Glomerular visceral epithelial cell (primary cell): ENCODE measurements around the gene PACSIN1.

Experiments used
- DNase-seq: peaks from one replicate; pipeline ENCODE4 v3.0.0-alpha.2; 2016; ENCODE audit errors: extremely low spot score

Gene PACSIN1

GRCh38 chr6:34562350-34562749 lies 96.5 kb downstream of the PACSIN1 start:
- DNase-seq = no peak

- no peak for DNase-seq
Measured at GRCh38 chr6:34562861-34563512, 97.1 kb downstream of the PACSIN1 start.

GRCh38 chr6:34563513-34563870 lies 97.6 kb downstream of the PACSIN1 start:
- no peak for DNase-seq

GRCh38 chr6:34564181-34564580 lies 98.3 kb downstream of the PACSIN1 start:
- DNase-seq = no peak

GRCh38 chr6:34565722-34566137 lies 99.9 kb downstream of the PACSIN1 start:
- DNase-seq = no peak

GRCh38 chr6:34566830-34567546 lies 101.1 kb downstream of the PACSIN1 start:
- DNase-seq = no peak

- DNase-seq = no peak
Measured at GRCh38 chr6:34568341-34569201, 102.7 kb downstream of the PACSIN1 start.

- DNase-seq = no peak
Measured at GRCh38 chr6:34569361-34569973, 103.6 kb downstream of the PACSIN1 start.

- no peak for DNase-seq
Measured at GRCh38 chr6:34570066-34570833, 104.4 kb downstream of the PACSIN1 start.

- no peak for DNase-seq
Measured at GRCh38 chr6:34571388-34571787, 105.5 kb downstream of the PACSIN1 start.

GRCh38 chr6:34572021-34572420 lies 106.1 kb downstream of the PACSIN1 start:
- DNase-seq = no peak

GRCh38 chr6:34572585-34572984 lies 106.7 kb downstream of the PACSIN1 start:
- no peak for DNase-seq

GRCh38 chr6:34573567-34574183 lies 107.8 kb downstream of the PACSIN1 start:
- no peak for DNase-seq

- DNase-seq = no peak
Measured at GRCh38 chr6:34574647-34575293, 108.9 kb downstream of the PACSIN1 start.

GRCh38 chr6:34575326-34575725 lies 109.5 kb downstream of the PACSIN1 start:
- no peak for DNase-seq

GRCh38 chr6:34576286-34576955 lies 110.5 kb downstream of the PACSIN1 start:
- no peak for DNase-seq

GRCh38 chr6:34578445-34579262 lies 112.8 kb downstream of the PACSIN1 start:
- DNase-seq = no peak

GRCh38 chr6:34580707-34581560 lies 115.1 kb downstream of the PACSIN1 start:
- no peak for DNase-seq
